CD8-positive, alpha-beta memory T cell (primary cell): Measurements from ENCODE around the gene TDRD12. TPM values are rescaled to one million over a fixed set of nuclear protein-coding genes. Genes with fewer than 3 reads are reported as not detected.
A peak's percentile ranks its signal among the peaks of the same experiment; 100 is the strongest.
"Not testable (repeated sequence)": the region's sequence is repeated elsewhere in the genome, so short reads cannot be mapped to it uniquely, and the experiment has no call there.

Experiments
- CTCF ChIA-PET: fragments of 350-600 bp; sonication (Branson Sonifier 250); formaldehyde crosslinking; loops from one replicate; lab custom pipeline; 2021; ENCODE audit warnings: antibody characterized with exemption; lab: Charles Lee
- POLR2A ChIA-PET: fragments of 350-600 bp; sonication (Branson Sonifier 250); formaldehyde crosslinking; loops from one replicate; lab custom pipeline; 2021; ENCODE audit warnings: antibody characterized with exemption; lab: Charles Lee
- DNase-seq, 5 donors: peaks; one replicate each; pipeline versions ENCODE4 v3.0.0 to v3.0.0-alpha.2; 2020 to 2022; ENCODE audit warnings: mixed read lengths in 1 of 5
- H3K27ac ChIP-seq: one replicate; pipeline ENCODE4 v1.7.0; 2013; ENCODE audit warnings: low read depth, mild to moderate bottlenecking, low read length, moderate library complexity
- H3K27me3 ChIP-seq: 2 replicates; pipeline ENCODE4 v1.7.0; 2013; ENCODE audit warnings: low read length, mild to moderate bottlenecking; ENCODE audit not compliant: insufficient read depth, poor library complexity, severe bottlenecking
- H3K36me3 ChIP-seq: 2 replicates; pipeline ENCODE4 v1.7.0; 2013; ENCODE audit warnings: mild to moderate bottlenecking, low read length, moderate library complexity; ENCODE audit not compliant: insufficient read depth
- H3K4me1 ChIP-seq: 2 replicates; pipeline ENCODE4 v1.7.0; 2013; ENCODE audit warnings: mild to moderate bottlenecking, low read length, moderate library complexity; ENCODE audit not compliant: insufficient read depth
- H3K4me3 ChIP-seq: 2 replicates; pipeline ENCODE4 v1.7.0; 2013; ENCODE audit warnings: mild to moderate bottlenecking, low read length
- H3K9me3 ChIP-seq: 2 replicates; pipeline ENCODE4 v1.7.0; 2013; ENCODE audit warnings: mild to moderate bottlenecking, low read length
- H3K27ac Mint-ChIP-seq, 8 donors: one replicate each; pipeline ENCODE4 v1.8.0; 2020 to 2021; ENCODE audit warnings: mixed read lengths in 8 of 8, mild to moderate bottlenecking in 6 of 8, inconsistent platforms in 3 of 8, moderate library complexity in 3 of 8
- H3K27me3 Mint-ChIP-seq, 2 donors: one replicate each; pipeline ENCODE4 v1.8.0; 2020 to 2021; ENCODE audit warnings: mixed read lengths in 2 of 2, mild to moderate bottlenecking in 1 of 2, moderate library complexity in 1 of 2
- H3K36me3 Mint-ChIP-seq, 3 donors: one replicate each; pipeline ENCODE4 v1.8.0; 2020 to 2021; ENCODE audit warnings: mixed read lengths in 3 of 3, inconsistent platforms in 1 of 3, mild to moderate bottlenecking in 1 of 3
- H3K4me1 Mint-ChIP-seq, 3 donors: one replicate each; pipeline ENCODE4 v1.8.0; 2020 to 2021; ENCODE audit warnings: mixed read lengths in 3 of 3, inconsistent platforms in 1 of 3, mild to moderate bottlenecking in 1 of 3
- H3K4me3 Mint-ChIP-seq, 7 donors: one replicate each; pipeline ENCODE4 v1.8.0; 2020 to 2021; ENCODE audit warnings: mixed read lengths in 7 of 7, mild to moderate bottlenecking in 6 of 7, moderate library complexity in 4 of 7, inconsistent platforms in 2 of 7
- H3K9me3 Mint-ChIP-seq, 5 donors: one replicate each; pipeline ENCODE4 v1.8.0; 2020 to 2022; ENCODE audit warnings: mixed read lengths in 5 of 5, mild to moderate bottlenecking in 3 of 5, moderate library complexity in 2 of 5, inconsistent platforms in 1 of 5
- polyA plus RNA-seq: library from polyadenylated mRNA; unstranded; fragments of 300-500 nt; fragmentation: Illumina TruSeq; gene quantifications from one replicate; pipeline ENCODE4 v1.2.3, GENCODE V29; 2021
- total RNA-seq, 2 experiments: library from RNA; stranded (reverse); gene quantifications; one replicate each; pipeline ENCODE4 v1.2.3, GENCODE V29; 2021

TDRD12 gene
- total and polyA plus RNA-seq, 3 experiments from 2014 or later = 0.15 to 0.21 (median 0.20) TPM

DNA sequence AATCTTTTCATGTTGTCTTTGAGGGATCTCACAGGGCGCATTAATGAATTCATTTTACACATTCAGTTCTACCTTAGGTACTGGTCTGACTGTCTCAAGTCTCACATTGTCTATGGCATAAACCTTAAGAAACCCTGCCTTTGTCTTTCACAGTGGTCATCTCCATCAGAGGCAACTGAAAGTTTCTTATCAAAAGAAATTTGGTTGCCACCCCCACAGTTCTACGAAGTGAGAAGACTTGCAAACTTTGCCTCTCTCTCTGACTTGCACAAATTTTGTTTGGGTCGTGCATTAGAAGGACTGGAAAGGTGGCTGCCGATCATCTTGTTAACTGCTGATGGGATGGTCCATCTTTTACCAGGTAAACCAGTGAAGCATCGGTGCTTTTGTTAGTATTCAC, 10.5 kb upstream of the TDRD12 start:
- Mint-ChIP-seq H3K4me1 (peaks cover 19 to 29% (median 26%) of the 10 kb centered on the region in 3 donors), H3K27me3 (no peaks in the 10 kb centered on the region), H3K9me3 (peaks cover 2 to 6% (median 4%) of the 10 kb centered on the region in 5 donors), H3K27ac (peak overlapping the region in 4 of 8 donors; percentile 17 to 77 (median 36)), H3K4me3 (no peak overlapping the region), H3K36me3 (peaks cover 5 to 54% (median 7%) of the 10 kb centered on the region in 3 donors)
- H3K27ac ChIP-seq = no peak overlapping the region
- H3K27me3 ChIP-seq = no peaks in the 10 kb centered on the region
- no peak overlapping the region for H3K4me3 ChIP-seq
- H3K9me3 ChIP-seq = no peaks in the 10 kb centered on the region
- peaks cover 11% of the 10 kb centered on the region for H3K4me1 ChIP-seq
- POLR2A ChIA-PET = no interaction called here
- no peak for DNase-seq
- peaks cover 3% of the 10 kb centered on the region for H3K36me3 ChIP-seq
- CTCF ChIA-PET = interaction anchor here (0.6 kb wide), 1 partner anchor 375 kb away, joined by 3 read pairs; no protein-coding TSS in a partner anchor

DNA sequence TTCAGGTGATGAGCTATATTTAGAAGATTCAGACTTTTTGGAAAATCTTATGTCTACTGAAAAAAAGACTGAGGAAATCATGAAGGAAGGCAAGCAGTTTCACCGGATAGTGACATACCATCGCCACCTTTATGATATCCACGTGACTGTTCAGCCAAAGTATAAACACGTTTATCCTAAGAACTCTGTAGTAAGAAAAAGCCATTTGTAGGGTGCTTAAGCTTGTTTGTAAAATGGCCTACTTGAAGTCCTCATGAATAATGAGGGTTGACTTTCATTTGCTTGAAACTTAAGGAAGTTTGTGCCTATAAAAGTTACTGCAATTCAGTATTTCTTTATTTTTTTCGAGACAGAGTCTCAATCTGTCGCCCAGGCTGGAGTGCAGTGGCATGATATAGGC, 7.8 kb upstream of the TDRD12 start:
- H3K27ac ChIP-seq = no peak overlapping the region
- peaks cover 0 to 55% (median 8%) of the 10 kb centered on the region in 3 donors for H3K36me3 Mint-ChIP-seq
- no peaks in the 10 kb centered on the region for H3K27me3 ChIP-seq
- H3K4me1 ChIP-seq = peaks cover 11% of the 10 kb centered on the region
- no peaks in the 10 kb centered on the region for H3K9me3 Mint-ChIP-seq
- no peak for DNase-seq
- POLR2A ChIA-PET = no interaction called here
- H3K27me3 Mint-ChIP-seq = no peaks in the 10 kb centered on the region
- H3K4me3 ChIP-seq = no peak overlapping the region
- H3K9me3 ChIP-seq = no peaks in the 10 kb centered on the region
- CTCF ChIA-PET = interaction anchor here (0.7 to 0.9 kb wide), 2 partner anchors 11 to 221 kb away, joined by 3 read pairs; no protein-coding TSS in a partner anchor
- H3K27ac Mint-ChIP-seq = no peak overlapping the region
- peaks cover 3% of the 10 kb centered on the region for H3K36me3 ChIP-seq
- peaks cover 15 to 19% (median 16%) of the 10 kb centered on the region in 3 donors for H3K4me1 Mint-ChIP-seq
- H3K4me3 Mint-ChIP-seq = no peak overlapping the region

DNA sequence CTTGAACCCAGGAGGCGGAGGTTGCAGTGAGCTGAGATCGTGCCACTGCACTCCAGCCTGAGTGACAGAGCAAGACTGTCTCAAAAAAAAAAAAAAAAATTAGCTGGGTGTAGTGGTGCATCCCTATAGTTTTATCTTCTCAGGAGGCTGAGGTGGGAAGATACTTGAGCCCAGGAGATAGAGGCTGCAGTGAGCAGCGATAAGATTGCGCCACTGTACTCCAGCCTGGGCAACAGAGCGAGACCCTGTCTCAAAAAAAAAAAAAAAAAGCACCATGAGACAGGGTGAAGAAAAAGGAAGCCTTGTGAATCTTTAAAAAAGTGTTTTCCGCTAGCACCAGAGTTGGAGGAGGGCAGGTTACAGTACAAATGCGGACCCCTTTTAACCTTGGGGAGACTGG, 3.4 kb upstream of the TDRD12 start:
- DNase-seq, H3K4me1 ChIP-seq, H3K27me3 Mint-ChIP-seq, H3K9me3 ChIP-seq, H3K27me3 ChIP-seq, CTCF ChIA-PET, H3K36me3 ChIP-seq, H3K9me3 Mint-ChIP-seq, POLR2A ChIA-PET, H3K4me3 Mint-ChIP-seq, H3K4me3 ChIP-seq, H3K4me1 Mint-ChIP-seq, H3K27ac ChIP-seq: not testable (repeated sequence)
- Mint-ChIP-seq H3K27ac (peak overlapping the region in 1 of 8 donors; percentile 13), H3K36me3 (peaks cover 0 to 37% (median 8%) of the 10 kb centered on the region in 3 donors)

DNA sequence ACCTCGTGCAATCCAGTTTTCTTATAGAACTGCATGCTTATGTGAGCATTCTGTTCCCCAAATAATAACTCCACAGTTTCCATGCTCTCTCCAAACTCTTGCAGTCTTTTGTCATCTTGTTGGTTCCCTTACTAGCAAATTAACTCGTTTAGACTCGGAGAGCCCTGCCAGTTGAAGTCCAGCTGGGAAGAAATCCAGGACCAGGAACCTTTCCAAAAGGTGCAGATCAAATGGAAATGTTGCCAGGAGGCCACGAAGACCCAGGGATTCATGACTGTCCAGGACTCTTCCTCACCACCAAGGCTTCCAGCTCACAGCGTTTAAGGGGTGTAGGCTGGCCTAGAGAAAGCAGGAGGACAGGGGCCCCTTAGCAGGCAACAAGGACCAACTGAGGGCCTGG, 2.1 kb upstream of the TDRD12 start:
- Histone ChIP-seq H3K27ac (no peak overlapping the region), H3K36me3 (no peaks in the 10 kb centered on the region), H3K9me3 (no peaks in the 10 kb centered on the region), H3K27me3 (no peaks in the 10 kb centered on the region), H3K4me1 (no peaks in the 10 kb centered on the region), H3K4me3 (no peak overlapping the region)
- Mint-ChIP-seq H3K4me1 (peaks cover 0 to 3% (median 0%) of the 10 kb centered on the region in 3 donors), H3K4me3 (no peak overlapping the region), H3K27me3 (no peaks in the 10 kb centered on the region), H3K27ac (peak overlapping the region in 1 of 8 donors; percentile 93), H3K9me3 (no peaks in the 10 kb centered on the region), H3K36me3 (peaks cover 0 to 30% (median 8%) of the 10 kb centered on the region in 3 donors)
- ChIA-PET CTCF (no interaction called here), POLR2A (no interaction called here)
- no peak for DNase-seq

DNA sequence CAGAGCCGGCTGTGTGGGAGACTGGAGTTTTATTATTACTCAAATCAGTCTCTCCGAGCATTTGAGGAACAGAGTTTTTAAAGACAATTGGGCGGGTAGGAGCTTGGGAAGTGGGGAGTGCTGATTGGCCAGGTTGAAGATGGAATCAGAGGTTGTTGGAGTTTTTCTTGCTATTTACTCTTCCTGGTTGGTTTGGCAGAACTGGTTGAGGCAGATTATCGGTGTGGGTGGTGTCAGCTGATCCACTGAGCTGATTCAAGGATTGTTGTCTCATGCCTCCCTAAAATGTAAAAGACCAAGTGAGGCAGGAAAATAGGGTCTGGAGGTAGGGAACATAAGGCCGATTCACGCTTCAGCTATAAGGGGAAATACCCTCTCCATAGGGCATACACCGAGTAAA, 1.3 kb upstream of the TDRD12 start:
- Histone ChIP-seq H3K9me3 (no peaks in the 10 kb centered on the region), H3K36me3 (no peaks in the 10 kb centered on the region), H3K27me3 (no peaks in the 10 kb centered on the region), H3K4me1 (no peaks in the 10 kb centered on the region), H3K4me3 (no peak overlapping the region), H3K27ac (no peak overlapping the region)
- DNase-seq = no peak
- Mint-ChIP-seq H3K4me3 (no peak overlapping the region), H3K9me3 (no peaks in the 10 kb centered on the region), H3K27ac (peak overlapping the region in 4 of 8 donors; percentile 8 to 61 (median 34)), H3K36me3 (peaks cover 0 to 25% (median 6%) of the 10 kb centered on the region in 3 donors), H3K27me3 (no peaks in the 10 kb centered on the region), H3K4me1 (peaks cover 0 to 3% (median 0%) of the 10 kb centered on the region in 3 donors)
- CTCF ChIA-PET = no interaction called here
- POLR2A ChIA-PET = no interaction called here

DNA sequence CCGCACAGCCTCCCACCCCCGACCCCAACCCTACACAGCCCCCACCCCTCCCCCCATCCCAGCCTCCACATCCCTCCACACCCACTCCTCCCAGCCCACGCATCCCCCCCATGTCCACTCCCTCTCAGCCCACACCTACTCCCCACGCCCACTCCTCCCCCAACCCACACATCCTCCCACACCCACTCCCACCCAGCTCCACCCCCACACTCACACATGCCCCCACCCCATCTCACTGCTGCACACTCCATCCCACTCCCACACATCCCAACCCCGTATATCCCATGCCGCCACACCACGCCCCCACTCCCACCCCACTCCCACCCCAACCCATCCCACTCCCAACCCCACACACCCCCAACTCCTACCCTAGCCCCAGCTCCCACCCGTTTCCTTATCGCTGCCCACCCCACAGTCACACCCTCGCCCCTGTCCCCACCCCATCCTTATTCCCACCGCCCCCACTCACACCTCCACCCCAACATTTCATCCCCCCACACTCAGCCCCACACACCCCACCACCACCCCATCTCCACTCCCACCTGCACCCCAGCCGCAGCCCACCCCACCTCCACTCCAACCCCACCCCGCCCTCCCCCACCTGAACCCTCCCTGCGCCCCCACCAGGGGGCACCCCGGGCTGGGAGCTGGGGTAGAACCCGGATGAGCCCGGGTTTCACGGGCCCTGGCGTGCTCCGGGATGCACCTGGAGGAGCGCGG, 809 bp downstream of the TDRD12 start:
- Histone ChIP-seq H3K27me3 (no peaks in the 10 kb centered on the region), H3K36me3 (no peaks in the 10 kb centered on the region), H3K4me3 (no peak overlapping the region), H3K27ac (no peak overlapping the region), H3K4me1 (no peaks in the 10 kb centered on the region), H3K9me3 (no peaks in the 10 kb centered on the region)
- no peak for DNase-seq
- Mint-ChIP-seq H3K27me3 (no peaks in the 10 kb centered on the region), H3K27ac (no peak overlapping the region), H3K36me3 (peaks cover 0 to 7% (median 0%) of the 10 kb centered on the region in 3 donors), H3K4me3 (no peak overlapping the region), H3K9me3 (no peaks in the 10 kb centered on the region), H3K4me1 (peaks cover 0 to 3% (median 0%) of the 10 kb centered on the region in 3 donors)
- ChIA-PET POLR2A (interaction anchor here (0.5 kb wide), 1 partner anchor 1710 kb away, joined by 3 read pairs; no protein-coding TSS in a partner anchor), CTCF (no interaction called here)

DNA sequence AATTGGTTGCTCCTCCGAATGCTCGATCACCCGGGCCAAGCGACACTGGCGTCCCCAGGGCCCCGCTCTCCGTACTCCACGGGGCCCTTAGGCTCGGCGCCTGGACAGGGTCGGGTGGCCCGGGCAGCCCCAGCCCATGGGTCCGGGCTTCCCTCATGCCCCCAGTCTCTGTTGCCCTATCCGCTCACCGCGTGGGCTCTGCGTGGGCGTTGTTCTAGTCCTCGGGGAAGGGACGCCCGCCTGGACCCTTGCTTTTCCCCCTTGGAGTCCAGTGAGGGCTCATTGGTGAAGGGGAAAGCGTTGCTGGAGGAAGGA, 1.3 kb downstream of the TDRD12 start:
- CTCF ChIA-PET = no interaction called here
- Mint-ChIP-seq H3K27ac (no peak overlapping the region), H3K36me3 (peaks cover 0 to 6% (median 0%) of the 10 kb centered on the region in 3 donors), H3K9me3 (no peaks in the 10 kb centered on the region), H3K4me3 (no peak overlapping the region), H3K27me3 (no peaks in the 10 kb centered on the region), H3K4me1 (peaks cover 0 to 3% (median 0%) of the 10 kb centered on the region in 3 donors)
- POLR2A ChIA-PET = no interaction called here
- H3K9me3 ChIP-seq = no peaks in the 10 kb centered on the region
- H3K36me3 ChIP-seq = no peaks in the 10 kb centered on the region
- DNase-seq = no peak
- H3K27me3 ChIP-seq = no peaks in the 10 kb centered on the region
- no peak overlapping the region for H3K4me3 ChIP-seq
- H3K4me1 ChIP-seq = no peaks in the 10 kb centered on the region
- H3K27ac ChIP-seq = no peak overlapping the region

DNA sequence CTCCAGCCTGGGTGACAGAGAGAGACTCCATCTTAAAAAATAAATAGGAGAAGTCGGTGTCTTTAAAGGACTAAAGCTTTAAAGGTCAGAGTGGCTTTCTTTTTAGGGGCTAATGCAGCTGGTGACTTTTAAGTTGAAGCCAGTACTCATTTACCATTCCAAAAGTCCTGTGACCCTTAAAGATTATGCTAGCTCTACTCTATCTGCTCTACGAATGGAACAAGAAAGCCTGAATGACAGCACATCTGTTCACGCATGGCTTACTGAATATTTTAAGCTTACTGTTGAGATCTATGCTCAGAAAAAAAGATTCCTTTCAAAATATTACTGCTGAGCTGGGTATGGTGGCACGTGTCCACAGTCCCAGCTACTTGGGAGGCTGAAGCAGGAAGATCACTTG, 16.4 kb downstream of the TDRD12 start:
- Mint-ChIP-seq H3K4me1 (peaks cover 0 to 2% (median 0%) of the 10 kb centered on the region in 3 donors), H3K36me3 (no peaks in the 10 kb centered on the region), H3K27me3 (peaks cover 4 to 14% of the 10 kb centered on the region in 2 donors), H3K9me3 (no peaks in the 10 kb centered on the region), H3K27ac (no peak overlapping the region), H3K4me3 (no peak overlapping the region)
- Histone ChIP-seq H3K9me3 (no peaks in the 10 kb centered on the region), H3K27ac (no peak overlapping the region), H3K27me3 (no peaks in the 10 kb centered on the region), H3K36me3 (no peaks in the 10 kb centered on the region), H3K4me1 (no peaks in the 10 kb centered on the region), H3K4me3 (no peak overlapping the region)
- ChIA-PET POLR2A (interaction anchor here (0.6 kb wide), 1 partner anchor 327 kb away, joined by 3 read pairs; no protein-coding TSS in a partner anchor), CTCF (interaction anchor here (0.6 kb wide), 1 partner anchor 46 kb away, joined by 3 read pairs; no protein-coding TSS in a partner anchor)
- no peak for DNase-seq
